GM12878 (cell line): ENCODE measurements around the gene PMM1. TPM values are rescaled to one million over a fixed set of nuclear protein-coding genes. Genes with fewer than 3 reads are reported as not detected.

ENCODE experiments used
- ATAC-seq: fragments of 200-7000 bp; cut with Tn5 transposase; 3 replicates; pipeline ENCODE4 v1.9.1; 2020; ENCODE audit warnings: mild to moderate bottlenecking, moderate library complexity
- BruUV-seq: library from RNA; stranded (reverse); fragments of 400-500 nt; replicated peaks from 2 replicates; lab custom pipeline; 2021; lab: Mats Ljungman, UMichigan
- CTCF ChIA-PET: fragments of 300-600 bp; sonication (Branson Sonifier 250); formaldehyde crosslinking; extraction: SDS; loops from one replicate; lab custom pipeline; 2021; ENCODE audit warnings: inconsistent platforms; lab: Yijun Ruan, JAX
- POLR2A ChIA-PET: fragments of 350-600 bp; formaldehyde crosslinking; extraction: SDS; loops from one replicate; lab custom pipeline; 2021; ENCODE audit warnings: inconsistent platforms; lab: Charles Lee
- RAD21 ChIA-PET: fragments of 300-600 bp; sonication (Branson Sonifier 250); formaldehyde crosslinking; loops from one replicate; lab custom pipeline; 2023; ENCODE audit warnings: antibody characterized with exemption; ENCODE audit not compliant: unreplicated experiment; lab: Charles Lee
- SMC1A ChIA-PET: fragments of 300-600 bp; sonication (Branson Sonifier 250); formaldehyde crosslinking; loops from one replicate; lab custom pipeline; 2023; ENCODE audit not compliant: unreplicated experiment, uncharacterized antibody; lab: Charles Lee
- DNase-seq: peaks from one replicate; pipeline ENCODE4 v3.0.0-alpha.2; 2011; ENCODE audit warnings: low read depth, low spot score
- FAIRE-seq: peaks from 3 replicates; lab custom pipeline; 2011; peaks lifted over from hg19 to GRCh38; lab: Jason Lieb, UNC
- H2AFZ ChIP-seq: 2 replicates; pipeline ENCODE4 v1.6.0; 2011; ENCODE audit warnings: low read depth, low read length, control low read depth; ENCODE audit not compliant: control insufficient read depth
- H3K27ac ChIP-seq: 2 replicates; pipeline ENCODE4 v1.5.1; 2011; ENCODE audit warnings: control low read depth; ENCODE audit not compliant: control insufficient read depth, insufficient read depth
- H3K27me3 ChIP-seq, 2 experiments: replicated peaks in 1 of 2; 2 replicates each; pipeline versions ENCODE4 v1.6.0 to v1.6.1; 2011; ENCODE audit warnings: low read length in 1 of 2; ENCODE audit not compliant: control insufficient read depth in 2 of 2, insufficient read depth in 2 of 2
- H3K36me3 ChIP-seq, 2 experiments: 2 replicates each; pipeline ENCODE4 v1.5.1; 2011; ENCODE audit warnings: low read length in 1 of 2; ENCODE audit not compliant: control insufficient read depth in 2 of 2, insufficient read depth in 2 of 2
- H3K4me1 ChIP-seq: 2 replicates; pipeline ENCODE4 v1.6.1; 2011; ENCODE audit warnings: mild to moderate bottlenecking, low read length, moderate library complexity, mixed read lengths; ENCODE audit not compliant: control insufficient read depth, insufficient read depth
- H3K4me2 ChIP-seq: 2 replicates; pipeline ENCODE4 v1.6.0; 2011; ENCODE audit warnings: control low read depth; ENCODE audit not compliant: control insufficient read depth, insufficient read depth
- H3K4me3 ChIP-seq: fragments of 200-600 bp; sonication (generic); 2 replicates; pipeline ENCODE4 v1.5.1; 2016
- H3K79me2 ChIP-seq: 2 replicates; pipeline ENCODE4 v1.6.0; 2011; ENCODE audit warnings: low read length; ENCODE audit not compliant: control insufficient read depth, insufficient read depth
- H3K9ac ChIP-seq: 2 replicates; pipeline ENCODE4 v1.8.0; 2011; ENCODE audit warnings: low read length, control low read depth, mixed read lengths; ENCODE audit not compliant: control insufficient read depth, insufficient read depth
- H3K9me3 ChIP-seq: replicated peaks from 3 replicates; pipeline ENCODE4 v1.5.1; 2011; ENCODE audit warnings: mild to moderate bottlenecking, low read length; ENCODE audit not compliant: control insufficient read depth, insufficient read depth
- H4K20me1 ChIP-seq: 2 replicates; pipeline ENCODE4 v1.6.0; 2011; ENCODE audit not compliant: control insufficient read depth, insufficient read depth
- KLF5 ChIP-seq: fragments of 450-650 bp; IDR thresholded peaks from 2 replicates; pipeline ENCODE4 v1.6.1; 2014; ENCODE audit warnings: mild to moderate bottlenecking; ENCODE audit not compliant: partially characterized antibody
- MEF2B ChIP-seq: fragments of 450-650 bp; IDR thresholded peaks from 2 replicates; pipeline ENCODE4 v1.6.1; 2018; ENCODE audit warnings: mild to moderate bottlenecking, moderate library complexity; ENCODE audit not compliant: partially characterized antibody, poor library complexity, severe bottlenecking
- NFIC ChIP-seq: IDR thresholded peaks from 2 replicates; pipeline ENCODE4 v1.6.1; 2012; ENCODE audit warnings: low read depth, mild to moderate bottlenecking, inconsistent platforms, low read length, moderate library complexity
- NFXL1 ChIP-seq: fragments of 450-650 bp; IDR thresholded peaks from 2 replicates; pipeline ENCODE4 v1.6.1; 2017; ENCODE audit warnings: antibody characterized with exemption, mild to moderate bottlenecking, borderline replicate concordance
- PML ChIP-seq: IDR thresholded peaks from 2 replicates; pipeline ENCODE4 v1.6.1; 2012; ENCODE audit warnings: low read length, inconsistent platforms
- WGBS: methylation state at CpG from one replicate; pipeline ENCODE4 v1.1.6; 2016; ENCODE audit warnings: low lambda C conversion rate; ENCODE audit not compliant: insufficient replicate concordance, insufficient coverage; ENCODE audit errors: missing lambda C conversion rate; 5-methylcytosine and 5-hydroxymethylcytosine counted together
- in situ Hi-C: fragments of 300-500 bp; cut with MboI; formaldehyde crosslinking; loops from 9 replicates; pipeline ENCODE4 v1.14.3; 2018; ENCODE audit warnings: mixed read lengths
- intact Hi-C: fragments of 100-400 bp; cut with micrococcal nuclease; formaldehyde crosslinking; loops from one replicate; pipeline ENCODE4 v1.14.2; 2022; ENCODE audit not compliant: unreplicated experiment
- polyA plus RNA-seq, 11 experiments: library from polyadenylated mRNA; depleted of rRNA in 4 of 11; unstranded in 6 of 11; stranded (reverse) in 5 of 11; fragments of >200 nt; fragmentation: Nextera tagmentation in 4 of 11; fragmentation: Illumina TruSeq in 1 of 11; extraction: Ambion mirVana in 4 of 11; extraction: Trizol in 1 of 11; gene quantifications; 1 replicate in 1 of 11; 2 replicates in 10 of 11; pipeline versions ENCODE4 v1.2.1 to v1.2.3, GENCODE V29; 2011 to 2016; ENCODE audit warnings: inconsistent platforms in 2 of 11, missing spikeins in 2 of 11, low read depth in 1 of 11
- total RNA-seq, 4 experiments: library from RNA; depleted of rRNA in 3 of 4; stranded (reverse); fragments of >200 nt in 3 of 4; fragmentation: Illumina TruSeq in 1 of 4; extraction: Trizol in 1 of 4; gene quantifications; 2 replicates each; pipeline versions ENCODE4 v1.2.1 to v1.2.3, GENCODE V29; 2013 to 2021

Gene PMM1
- total and polyA plus RNA-seq, 10 of the 15 experiments (the other 5 are each of a cell fraction or from before 2014, with no cell fraction given) = 8.2 to 32.2 (median 16.9) TPM

GRCh38 chr22:41540365-41540764, 49.3 kb downstream of the PMM1 start:
- intact Hi-C loops = loop anchor here (5.0 kb wide), 1 partner anchor 57 kb away; no protein-coding TSS in a partner anchor
- Histone ChIP-seq H3K4me1 (no peaks in the 10 kb centered on the region), H3K36me3 (peaks cover 7 to 11% of the 10 kb centered on the region in 2 experiments), H3K9ac (no peak overlapping the region), H2AFZ (no peak overlapping the region), H3K4me2 (peak overlapping the region; percentile 68), H3K27ac (no peak overlapping the region), H3K79me2 (peaks cover 42% of the 10 kb centered on the region), H3K9me3 (no peaks in the 10 kb centered on the region), H4K20me1 (0 out of 2 replicates have a peak, but pooled peaks cover 3% of the 10 kb centered on the region), H3K27me3 (no peaks in the 10 kb centered on the region), H3K4me3 (no peak overlapping the region)
- POLR2A ChIA-PET = interaction anchor here (0.6 kb wide), 1 partner anchor 717 kb away, joined by 4 read pairs; no protein-coding TSS in a partner anchor
- no TSS peak for BruUV-seq
- TF ChIP-seq PML = no peak
- TF ChIP-seq MEF2B = peak; percentile 34
- RAD21 ChIA-PET = no interaction called here
- CTCF ChIA-PET = interaction anchor here (0.6 to 5.0 kb wide), 6 partner anchors 10 to 137 kb away, joined by 3 to 46 read pairs (median 3); no protein-coding TSS in a partner anchor
- in situ Hi-C loops = no loop called here
- WGBS = 97% methylated on average over 7 of the region's 7 CpGs
- DNase-seq = no peak
- no peak for ATAC-seq
- no peak for FAIRE-seq
- SMC1A ChIA-PET = no interaction called here

GRCh38 chr22:41540006-41540315, 49.7 kb downstream of the PMM1 start:
- no peaks in the 10 kb centered on the region for H3K27me3 ChIP-seq
- SMC1A ChIA-PET = no interaction called here
- WGBS = 95% methylated on average over 3 of the region's 3 CpGs
- H3K9me3 ChIP-seq = no peaks in the 10 kb centered on the region
- TF ChIP-seq NFXL1 (no peak), NFIC (no peak), KLF5 (no peak)
- no peaks in the 10 kb centered on the region for H3K4me1 ChIP-seq
- H3K79me2 ChIP-seq = peaks cover 42% of the 10 kb centered on the region
- RAD21 ChIA-PET = no interaction called here
- no peak overlapping the region for H2AFZ ChIP-seq
- no peak overlapping the region for H3K9ac ChIP-seq
- H3K36me3 ChIP-seq = peaks cover 7 to 11% of the 10 kb centered on the region in 2 experiments
- H3K4me2 ChIP-seq = no peak overlapping the region
- FAIRE-seq = no peak
- CTCF ChIA-PET = interaction anchor here (0.9 to 5.0 kb wide), 5 partner anchors 10 to 137 kb away, joined by 3 to 46 read pairs (median 3); no protein-coding TSS in a partner anchor
- in situ Hi-C loops = no loop called here
- no peak overlapping the region for H3K4me3 ChIP-seq
- H4K20me1 ChIP-seq = 0 out of 2 replicates have a peak, but pooled peaks cover 3% of the 10 kb centered on the region
- POLR2A ChIA-PET = interaction anchor here (0.6 kb wide), 1 partner anchor 716 kb away, joined by 4 read pairs; no protein-coding TSS in a partner anchor
- DNase-seq = no peak
- intact Hi-C loops = loop anchor here (5.0 kb wide), 1 partner anchor 57 kb away; no protein-coding TSS in a partner anchor
- no peak overlapping the region for H3K27ac ChIP-seq
- ATAC-seq = no peak
- BruUV-seq = no TSS peak
